Umbilical cord (tissue), 2 donors: ENCODE data around the gene SUPV3L1. TPM values are rescaled to one million over a fixed set of nuclear protein-coding genes. Genes with fewer than 3 reads are reported as not detected.
A peak's percentile ranks its signal among the peaks of the same experiment; 100 is the strongest.

Source experiments
- DNase-seq: peaks from one replicate; pipeline ENCODE4 v3.0.0-alpha.2; 2015; ENCODE audit warnings: low spot score
- total RNA-seq: library from RNA; depleted of rRNA; stranded (reverse); fragments of >200 nt; gene quantifications from one replicate; pipeline ENCODE4 v1.2.3, GENCODE V29; 2014; ENCODE audit warnings: low replicate concordance; ENCODE audit not compliant: insufficient read depth

The SUPV3L1 gene
- total RNA-seq, 1 donor from 2014 or later, result 15.9 TPM

GRCh38 chr10:69202332-69202731 is 22.3 kb downstream of the SUPV3L1 start:
- DNase-seq, result no peak

- no peak for DNase-seq
Measured at GRCh38 chr10:69208761-69209160, 28.7 kb downstream of the SUPV3L1 start.

DNA sequence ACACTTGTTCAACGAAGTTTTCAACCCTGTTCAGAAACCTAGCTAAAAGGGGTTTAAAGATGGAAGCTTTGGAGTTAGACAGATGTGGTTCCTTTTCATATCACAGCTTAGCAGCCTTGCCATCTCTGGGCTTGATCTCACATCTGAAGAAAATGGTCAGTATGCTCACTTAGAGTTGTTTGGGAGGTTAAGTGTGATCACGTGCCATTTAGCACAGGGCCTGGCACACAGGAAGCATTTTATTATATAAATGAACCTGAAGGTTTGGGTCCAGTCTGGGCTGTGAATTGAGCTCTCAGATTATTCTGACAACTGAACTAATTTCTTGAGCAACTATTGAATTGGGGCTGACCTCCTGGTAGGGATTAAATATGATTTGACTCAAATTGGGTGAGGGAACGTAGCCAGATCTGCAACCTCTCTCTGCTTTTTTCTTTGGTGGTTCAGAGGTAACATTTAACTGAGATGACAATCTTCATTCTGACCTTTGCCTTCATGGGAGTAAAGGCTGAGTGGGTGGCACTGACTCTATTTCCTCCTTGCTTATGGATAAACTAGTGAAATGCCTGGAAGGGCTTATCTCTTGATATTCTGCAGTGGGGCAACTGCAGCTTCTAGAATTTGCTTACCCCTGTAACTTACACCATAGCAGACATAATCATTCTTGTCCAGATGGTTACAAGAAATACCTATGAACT is 29.9 kb downstream of the SUPV3L1 start:
- no peak for DNase-seq

DNA sequence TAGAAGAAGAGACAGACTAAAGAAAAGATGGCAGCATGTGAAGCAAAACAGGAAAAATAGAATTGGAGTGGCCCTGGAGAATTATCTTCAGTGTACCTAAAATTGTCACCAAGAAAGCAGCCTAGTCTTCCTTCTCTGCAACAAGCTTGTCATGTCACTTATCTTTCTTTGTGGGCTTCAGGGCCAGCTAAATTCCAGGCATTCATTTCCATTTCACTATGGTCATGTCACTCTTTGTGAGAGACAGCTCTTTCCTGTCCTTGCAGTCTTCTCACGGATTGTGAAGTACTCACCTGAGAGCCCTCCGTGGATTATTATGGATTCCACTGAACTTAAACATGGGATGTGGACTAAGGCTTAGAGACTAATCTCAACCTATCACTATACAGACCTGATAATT is 31.1 kb downstream of the SUPV3L1 start:
- DNase-seq, result no peak

GRCh38 chr10:69211524-69211923 is 31.5 kb downstream of the SUPV3L1 start:
- no peak for DNase-seq

GRCh38 chr10:69213591-69214311 is 33.7 kb downstream of the SUPV3L1 start:
- DNase-seq, result no peak

DNA sequence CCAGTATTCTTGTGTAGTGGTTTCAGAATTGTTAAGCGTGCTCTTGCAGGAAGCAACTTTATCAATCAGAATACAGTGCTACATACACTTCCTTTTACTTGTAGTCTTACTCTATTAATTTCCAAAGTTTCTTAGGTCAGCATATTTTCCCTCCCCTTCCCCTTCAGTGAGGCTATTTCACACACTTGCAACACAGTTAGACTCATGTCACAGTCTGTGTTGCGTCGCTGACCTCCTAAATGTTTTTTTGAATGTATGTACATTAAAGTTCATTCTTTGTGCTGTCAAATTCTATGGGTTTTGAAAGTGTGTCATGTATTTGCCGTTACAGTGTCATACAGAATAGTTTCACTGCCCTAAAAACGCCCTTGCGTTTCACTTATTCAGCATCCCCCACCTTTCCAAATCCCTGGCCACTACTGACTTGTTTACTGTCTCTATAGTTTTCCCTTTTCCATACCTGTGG is 34.7 kb downstream of the SUPV3L1 start:
- no peak for DNase-seq

DNA sequence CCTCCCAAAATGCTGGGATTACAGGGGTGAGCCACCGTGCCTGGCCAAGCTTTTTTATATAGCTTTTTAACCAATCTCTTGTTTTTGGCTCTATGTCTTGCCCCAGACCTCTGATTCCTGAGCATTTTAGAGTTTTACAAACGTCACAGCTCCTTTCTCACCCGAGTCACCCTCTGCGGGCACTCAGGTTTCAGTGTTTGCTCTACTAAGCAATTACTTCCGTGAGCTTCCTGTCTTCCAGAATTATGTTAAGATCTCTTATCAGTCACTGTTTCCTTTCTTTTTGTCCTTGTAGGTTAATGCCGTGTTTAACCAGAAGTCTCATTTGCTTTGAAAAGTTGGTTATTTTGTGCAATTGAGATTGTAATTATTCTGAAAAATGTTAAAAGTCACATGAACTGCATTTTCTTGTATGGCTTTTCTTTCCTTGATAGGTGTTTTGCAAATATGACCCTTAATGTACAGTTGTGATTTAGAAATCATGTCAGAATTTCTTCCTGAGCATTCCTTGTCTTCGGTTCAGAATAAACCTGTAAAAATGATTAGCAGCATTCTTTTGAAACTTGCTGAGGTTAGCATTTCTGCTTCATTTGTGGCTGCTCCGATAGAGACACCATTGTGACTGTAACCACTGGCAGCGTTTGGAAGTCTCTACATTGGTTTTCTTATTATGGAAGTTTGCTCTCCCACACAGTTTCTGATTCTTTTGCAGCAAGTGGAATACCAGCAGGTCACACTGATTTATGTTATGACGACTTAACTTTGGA is 35.6 kb downstream of the SUPV3L1 start:
- DNase-seq, result no peak

DNA sequence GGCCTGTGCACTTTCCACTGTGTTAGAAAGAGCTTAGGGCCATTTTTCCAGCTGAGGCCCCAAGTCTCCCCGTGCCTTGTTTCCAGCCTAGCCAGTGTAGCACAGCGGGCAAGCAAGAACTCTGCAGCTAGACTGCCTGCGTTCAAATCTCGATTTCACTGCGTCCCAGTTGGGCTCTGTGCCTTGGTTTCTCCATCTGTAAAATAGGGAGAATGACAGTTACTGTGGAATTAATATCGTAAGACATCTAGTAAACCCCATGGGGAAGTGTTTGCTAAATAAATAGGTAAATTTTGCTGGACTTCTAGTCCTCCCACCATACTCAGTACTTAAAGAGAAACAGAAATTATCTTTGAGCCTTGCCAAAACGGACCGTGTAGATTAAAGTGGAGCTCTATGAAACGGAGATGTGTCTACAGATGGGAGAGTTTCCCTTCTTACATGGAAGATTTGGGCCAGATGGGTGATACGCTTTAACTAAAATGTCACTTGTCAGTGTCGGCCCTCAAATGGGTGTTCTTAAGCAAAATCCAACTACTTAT is 36.6 kb downstream of the SUPV3L1 start:
- DNase-seq, result no peak

DNA sequence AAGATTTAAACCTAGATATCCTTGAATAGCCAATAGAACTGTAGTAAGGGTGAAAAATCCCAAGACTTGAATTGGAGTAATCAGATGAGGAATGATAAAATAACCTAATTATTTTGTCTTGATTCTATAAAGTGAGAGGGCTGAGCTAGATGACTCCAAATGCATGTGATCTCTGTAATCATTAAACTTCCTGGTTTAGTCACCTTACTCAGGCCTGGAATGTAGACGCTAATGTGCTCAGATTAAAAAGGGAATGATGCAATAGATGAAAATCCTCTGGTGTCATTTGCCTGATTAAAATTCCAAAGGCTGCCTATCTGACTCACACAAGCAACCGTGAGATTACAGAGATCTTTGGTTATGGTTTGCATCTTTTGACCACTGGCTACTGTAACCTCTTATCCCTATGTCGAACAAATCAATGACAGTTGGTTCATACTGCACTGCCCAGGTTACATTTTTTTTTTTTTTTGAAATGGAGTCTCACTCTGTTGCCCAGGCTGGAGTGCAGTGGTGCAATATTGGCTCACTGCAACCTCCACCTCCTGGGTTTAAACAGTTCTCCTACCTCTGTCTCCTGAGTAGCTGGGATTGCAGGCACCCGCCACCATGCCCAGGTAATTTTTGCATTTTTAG is 37.2 kb downstream of the SUPV3L1 start:
- no peak for DNase-seq

DNA sequence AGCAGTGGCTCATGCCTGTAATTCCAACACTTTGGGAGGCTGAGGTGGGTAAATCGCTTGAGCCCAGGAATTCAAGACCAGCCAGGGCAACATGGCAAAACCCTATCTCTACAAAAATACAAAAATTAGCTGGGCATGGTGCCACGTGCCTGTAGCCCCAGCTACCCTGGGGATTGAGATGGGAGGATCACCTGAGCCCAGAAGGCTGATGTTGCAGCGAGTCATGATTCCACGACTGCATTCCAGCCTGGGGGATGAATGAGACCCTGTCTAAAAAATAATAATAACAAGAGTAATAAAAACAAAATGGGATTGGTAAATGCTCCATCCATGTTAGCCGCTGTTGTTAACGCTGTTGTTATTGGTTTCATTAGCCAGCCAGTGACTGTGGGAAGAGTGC is 38.8 kb downstream of the SUPV3L1 start:
- no peak for DNase-seq

- no peak for DNase-seq
Measured at GRCh38 chr10:69220041-69220451, 40.0 kb downstream of the SUPV3L1 start, which contains the start of gene HKDC1. HKDC1 (plus strand) TSS chr10:69220332; CDS start chr10:69220436, 104 bp downstream.

DNA sequence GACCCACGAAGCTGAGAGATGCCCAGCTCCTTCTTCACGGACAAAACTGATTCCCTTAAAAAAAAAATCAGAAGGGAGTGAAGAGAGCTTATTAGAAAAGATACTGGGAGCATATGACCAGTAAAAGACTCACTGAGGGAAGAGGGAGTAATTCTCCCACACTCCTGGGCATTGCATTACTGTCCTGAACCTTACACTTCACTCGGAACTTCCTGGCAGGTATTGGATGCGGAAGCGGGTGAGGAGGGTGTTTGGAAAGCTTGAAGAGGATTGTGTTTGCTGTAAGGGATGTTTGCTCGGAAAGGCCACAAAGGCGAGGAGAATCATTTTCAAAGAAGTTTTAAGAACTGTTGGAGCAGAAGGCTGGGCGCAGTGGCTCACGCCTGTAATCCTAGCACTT is 40.5 kb downstream of the SUPV3L1 start:
- DNase-seq, result no peak

DNA sequence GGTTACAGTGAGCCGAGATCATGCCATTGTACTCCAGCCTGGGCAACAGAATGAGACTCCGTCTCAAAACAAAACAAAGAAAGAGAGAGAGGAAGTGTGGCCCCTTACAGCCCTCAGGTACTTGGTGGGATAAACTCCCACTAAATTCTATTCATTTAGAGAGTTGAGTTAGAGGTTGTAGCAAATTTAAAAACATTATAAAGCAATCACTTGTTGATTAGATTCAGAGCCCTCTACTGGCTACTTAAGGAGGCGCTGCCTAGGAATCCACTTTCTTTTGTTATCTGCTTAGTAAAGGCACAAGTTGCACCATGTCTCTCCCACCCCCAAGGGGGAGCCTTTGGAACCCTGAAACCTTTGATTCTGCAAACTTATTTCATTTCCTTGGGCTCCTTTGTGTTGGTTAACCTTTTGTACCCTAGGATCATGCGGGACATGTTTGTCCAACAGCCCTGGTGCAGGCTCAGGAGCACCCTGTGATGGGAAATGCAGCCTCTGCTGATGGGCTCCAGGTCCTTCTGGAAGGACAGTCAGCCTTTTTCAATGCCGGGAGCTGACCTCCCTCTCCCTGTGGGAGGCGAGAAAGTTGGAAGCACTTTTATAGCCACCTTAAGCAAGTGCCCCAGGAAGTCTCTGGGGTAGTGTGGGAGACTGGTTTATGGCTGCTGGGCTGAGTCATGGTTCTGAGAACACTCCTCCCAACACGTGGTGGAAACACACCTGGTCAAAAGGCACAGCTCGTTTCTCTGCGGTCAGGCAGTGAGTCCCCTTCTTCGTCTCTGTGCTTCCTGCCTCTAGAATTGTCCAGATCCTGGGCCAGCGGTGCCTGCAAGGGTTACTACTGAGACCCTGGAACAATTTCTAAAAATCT is 42.4 kb downstream of the SUPV3L1 start:
- DNase-seq, result peak; percentile 32

- no peak for DNase-seq
Measured at GRCh38 chr10:69223028-69223342, 43.0 kb downstream of the SUPV3L1 start.

- DNase-seq, result no peak
Measured at GRCh38 chr10:69224862-69225657, 45.0 kb downstream of the SUPV3L1 start.

DNA sequence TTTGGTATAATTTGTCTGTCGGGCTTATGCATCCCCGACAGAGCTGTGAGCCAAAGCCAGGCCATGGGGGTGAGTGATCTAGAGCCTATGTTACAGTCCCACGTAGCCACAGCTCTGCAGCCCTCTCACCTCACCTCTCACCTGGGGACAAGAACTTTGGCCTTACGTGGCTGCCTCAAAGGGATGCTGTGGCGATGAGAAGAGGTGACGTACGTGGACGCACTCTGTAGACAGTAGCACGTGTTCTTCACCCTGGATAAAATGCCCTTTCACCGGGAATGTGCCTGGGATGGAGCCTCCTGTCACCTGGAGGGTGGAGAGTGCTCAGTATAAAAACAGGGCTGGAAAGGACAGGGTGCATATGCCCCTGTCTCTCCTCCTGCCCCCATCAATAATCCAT is 45.6 kb downstream of the SUPV3L1 start:
- no peak for DNase-seq

- no peak for DNase-seq
Measured at GRCh38 chr10:69226919-69227450, 47.0 kb downstream of the SUPV3L1 start.

- DNase-seq, result no peak
Measured at GRCh38 chr10:69228151-69228550, 48.1 kb downstream of the SUPV3L1 start.

DNA sequence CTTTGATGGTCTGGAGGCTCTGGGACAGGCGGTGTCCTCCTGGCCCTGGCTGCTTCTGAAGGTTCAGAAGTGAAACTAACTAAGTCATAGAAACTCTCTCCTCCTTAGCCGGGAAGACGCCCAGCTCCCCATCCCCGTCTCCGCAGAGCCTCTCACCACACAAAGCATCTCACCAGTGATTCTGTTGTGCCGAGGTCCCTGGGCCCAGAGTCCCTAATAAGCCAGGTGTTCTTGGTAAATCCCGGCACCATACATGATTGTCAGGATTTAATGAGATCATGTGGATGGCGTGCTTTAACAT is 49.5 kb downstream of the SUPV3L1 start:
- no peak for DNase-seq
